PC-3 (cell line): ENCODE data around the gene THNSL1. TPM values are rescaled to one million over a fixed set of nuclear protein-coding genes. Genes with fewer than 3 reads are reported as not detected.

Source experiments
- ATAC-seq: fragments of 200-7000 bp; cut with Tn5 transposase; 2 replicates; pipeline ENCODE4 v1.9.1; 2020; ENCODE audit warnings: mild to moderate bottlenecking, moderate library complexity
- BruUV-seq: library from RNA; stranded (reverse); fragments of 400-500 nt; replicated peaks from 2 replicates; lab custom pipeline; 2021; lab: Mats Ljungman, UMichigan
- CTCF ChIA-PET: fragments of 300-600 bp; sonication (Branson Sonifier 250); formaldehyde crosslinking; loops from one replicate; lab custom pipeline; 2022; ENCODE audit warnings: antibody characterized with exemption; lab: Charles Lee
- POLR2A ChIA-PET: fragments of 300-600 bp; sonication (Branson Sonifier 250); formaldehyde crosslinking; loops from one replicate; lab custom pipeline; 2022; ENCODE audit warnings: antibody characterized with exemption; ENCODE audit not compliant: unreplicated experiment; lab: Charles Lee
- DNase-seq: peaks from one replicate; pipeline ENCODE4 v3.0.0-alpha.2; 2015
- H2AFZ ChIP-seq: fragments of 300-600 bp; sonication (generic); 2 replicates; pipeline ENCODE4 v1.6.0; 2016; ENCODE audit warnings: antibody characterized with exemption, low read length
- H3F3A ChIP-seq: fragments of 300-600 bp; sonication (generic); one replicate; pipeline ENCODE4 v1.6.0; 2017; ENCODE audit warnings: antibody characterized with exemption, low read length, control low read depth, mild to moderate bottlenecking; ENCODE audit not compliant: unreplicated experiment
- H3K27ac ChIP-seq: fragments of 300-600 bp; sonication (generic); 2 replicates; pipeline ENCODE4 v1.5.1; 2016; ENCODE audit warnings: mild to moderate bottlenecking, low read length
- H3K27me3 ChIP-seq: fragments of 300-600 bp; sonication (generic); 2 replicates; pipeline ENCODE4 v1.6.1; 2016; ENCODE audit warnings: low read length, mixed read lengths
- H3K36me3 ChIP-seq: fragments of 300-600 bp; sonication (generic); 2 replicates; pipeline ENCODE4 v1.6.1; 2016; ENCODE audit warnings: low read depth, mixed run types, low read length, mixed read lengths
- H3K4me1 ChIP-seq: fragments of 300-600 bp; sonication (generic); 2 replicates; pipeline ENCODE4 v1.5.1; 2016; ENCODE audit warnings: low read length; ENCODE audit not compliant: insufficient read depth
- H3K4me2 ChIP-seq: fragments of 300-600 bp; sonication (generic); 2 replicates; pipeline ENCODE4 v1.6.0; 2016; ENCODE audit warnings: low read length
- H3K4me3 ChIP-seq: fragments of 300-600 bp; sonication (generic); 2 replicates; pipeline ENCODE4 v1.5.1; 2016; ENCODE audit warnings: mild to moderate bottlenecking, low read length, mixed read lengths
- H3K79me2 ChIP-seq: fragments of 300-600 bp; sonication (generic); 2 replicates; pipeline ENCODE4 v1.6.1; 2017; ENCODE audit warnings: low read length, mixed read lengths
- H3K9ac ChIP-seq: fragments of 300-600 bp; sonication (generic); 2 replicates; pipeline ENCODE4 v1.6.0; 2016; ENCODE audit warnings: mild to moderate bottlenecking, low read length
- H3K9me2 ChIP-seq: fragments of 300-600 bp; sonication (generic); replicated peaks from 2 replicates; pipeline ENCODE4 v1.6.1; 2016; ENCODE audit warnings: mixed run types, low read length, mixed read lengths
- H3K9me3 ChIP-seq: fragments of 300-600 bp; sonication (generic); 2 replicates; pipeline ENCODE4 v1.6.1; 2016; ENCODE audit warnings: low read length, mixed read lengths
- H4K20me1 ChIP-seq: fragments of 300-600 bp; sonication (generic); 2 replicates; pipeline ENCODE4 v1.6.1; 2016; ENCODE audit warnings: low read length, mixed read lengths
- CTCF ChIP-seq: fragments of 300-600 bp; sonication (generic); conservative IDR thresholded peaks from 2 replicates; pipeline ENCODE4 v1.5.1; 2017; ENCODE audit warnings: antibody characterized with exemption, low read depth, mild to moderate bottlenecking, low read length
- EZH2 ChIP-seq: fragments of 300-600 bp; sonication (generic); IDR thresholded peaks from one replicate; pipeline ENCODE4 v1.6.1; 2017; ENCODE audit warnings: antibody characterized with exemption, mild to moderate bottlenecking, low read length; ENCODE audit not compliant: unreplicated experiment
- EZH2phosphoT487 ChIP-seq: fragments of 300-600 bp; sonication (generic); IDR thresholded peaks from 2 replicates; pipeline ENCODE4 v1.6.1; 2018; ENCODE audit warnings: mild to moderate bottlenecking, antibody characterized with exemption, low read length, borderline replicate concordance
- intact Hi-C: fragments of 100-400 bp; cut with micrococcal nuclease; formaldehyde crosslinking; loops from 2 replicates; pipeline ENCODE4 v1.9.0; 2023
- total RNA-seq: library from RNA; depleted of rRNA; stranded (reverse); fragments of >200 nt; gene quantifications from 2 replicates; pipeline ENCODE4 v1.2.3, GENCODE V29; 2014

Gene THNSL1
- total RNA-seq, 1 experiment from 2014 or later: 2.7 TPM

GRCh38 chr10:25026463-25026862 is 10.1 kb downstream of the THNSL1 start:
- TF ChIP-seq EZH2phosphoT487: no peak
- TF ChIP-seq CTCF: peak; percentile 44; the same call in 1 of the 2 replicates
- TF ChIP-seq EZH2: no peak
- H3K27ac ChIP-seq: no peak overlapping the region
- H3K9me3 ChIP-seq: no peaks in the 10 kb centered on the region
- H3K9ac ChIP-seq: no peak overlapping the region
- ATAC-seq (no peak), DNase-seq (peak; percentile 18)
- H3K4me1 ChIP-seq: no peaks in the 10 kb centered on the region
- H3K4me3 ChIP-seq: no peak overlapping the region
- no peak overlapping the region for H3K4me2 ChIP-seq
- intact Hi-C loops: loop anchor here (1.0 to 10.0 kb wide), 2 partner anchors 55 to 198 kb away; no protein-coding TSS in a partner anchor
- POLR2A ChIA-PET: no interaction called here
- CTCF ChIA-PET: no interaction called here
- H2AFZ ChIP-seq: no peak overlapping the region
- H3K36me3 ChIP-seq: no peaks in the 10 kb centered on the region
- H4K20me1 ChIP-seq: no peaks in the 10 kb centered on the region
- no peaks in the 10 kb centered on the region for H3K9me2 ChIP-seq
- BruUV-seq: no TSS peak
- no peaks in the 10 kb centered on the region for H3K79me2 ChIP-seq
- H3K27me3 ChIP-seq: no peaks in the 10 kb centered on the region
- no peaks in the 10 kb centered on the region for H3F3A ChIP-seq

- Histone ChIP-seq H3K27ac (no peak overlapping the region), H3K9me3 (no peaks in the 10 kb centered on the region), H3K27me3 (no peaks in the 10 kb centered on the region), H3K36me3 (no peaks in the 10 kb centered on the region), H3K9ac (no peak overlapping the region), H3K9me2 (no peaks in the 10 kb centered on the region), H2AFZ (no peak overlapping the region), H3K4me3 (no peak overlapping the region), H3K79me2 (no peaks in the 10 kb centered on the region), H3K4me2 (no peak overlapping the region), H3K4me1 (no peaks in the 10 kb centered on the region), H3F3A (no peaks in the 10 kb centered on the region), H4K20me1 (no peaks in the 10 kb centered on the region)
- intact Hi-C loops: loop anchor here (10.0 kb wide), 1 partner anchor 196 kb away; no protein-coding TSS in a partner anchor
- no TSS peak for BruUV-seq
- no peak for TF ChIP-seq CTCF
- TF ChIP-seq EZH2: no peak
- no peak for TF ChIP-seq EZH2phosphoT487
- ChIA-PET CTCF (no interaction called here), POLR2A (interaction anchor here (0.7 kb wide), 1 partner anchor 1063 kb away, joined by 3 read pairs; no protein-coding TSS in a partner anchor)
- peak; percentile 20 for DNase-seq
- no peak for ATAC-seq
These were observed 12.3 kb downstream of the THNSL1 start for GRCh38 chr10:25028711-25029110.

DNA sequence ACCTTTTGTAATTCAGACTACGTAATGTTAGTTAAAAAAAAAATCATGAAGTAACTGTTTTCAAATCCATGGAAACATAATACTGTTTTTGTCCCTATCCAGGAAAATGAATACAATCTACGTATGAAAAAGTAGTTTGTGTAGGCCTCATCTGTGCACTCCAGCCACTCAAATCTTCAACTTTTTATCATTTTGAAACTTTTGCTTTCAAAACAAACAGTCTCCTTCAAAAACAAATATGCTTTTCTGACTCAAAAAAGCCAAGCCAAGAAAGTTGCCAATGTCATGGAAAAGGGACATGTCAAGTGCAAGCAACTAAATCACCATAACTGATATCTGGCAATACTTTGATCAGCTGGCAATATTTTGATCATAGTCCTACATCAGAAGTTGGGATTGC is 13.1 kb downstream of the THNSL1 start:
- ATAC-seq (no peak), DNase-seq (no peak)
- H3F3A ChIP-seq: no peaks in the 10 kb centered on the region
- ChIA-PET POLR2A (no interaction called here), CTCF (no interaction called here)
- TF ChIP-seq EZH2phosphoT487 (no peak), CTCF (no peak), EZH2 (no peak)
- no peaks in the 10 kb centered on the region for H3K36me3 ChIP-seq
- no peaks in the 10 kb centered on the region for H3K79me2 ChIP-seq
- no peak overlapping the region for H3K27ac ChIP-seq
- H2AFZ ChIP-seq: no peak overlapping the region
- H3K4me1 ChIP-seq: no peaks in the 10 kb centered on the region
- no peaks in the 10 kb centered on the region for H3K9me2 ChIP-seq
- BruUV-seq: no TSS peak
- intact Hi-C loops: loop anchor here (10.0 kb wide), 1 partner anchor 195 kb away; no protein-coding TSS in a partner anchor
- H3K4me3 ChIP-seq: no peak overlapping the region
- no peak overlapping the region for H3K4me2 ChIP-seq
- H4K20me1 ChIP-seq: no peaks in the 10 kb centered on the region
- H3K9me3 ChIP-seq: no peaks in the 10 kb centered on the region
- H3K9ac ChIP-seq: no peak overlapping the region
- no peaks in the 10 kb centered on the region for H3K27me3 ChIP-seq
